Measurements from ENCODE around the gene INPP5F.

The INPP5F gene

GRCh38 chr10:119817991-119818888 is 92.4 kb downstream of the INPP5F start:
- no peak overlapping the region for H3K4me3 ChIP-seq (ENCODE audit: insufficient read length, low read depth)
- H3K27me3 ChIP-seq (ENCODE audit: insufficient read depth, insufficient read length) = no peaks in the 10 kb centered on the region
- peaks cover 5% of the 10 kb centered on the region; the same call in 1 of the 2 replicates for H3K9me3 ChIP-seq (ENCODE audit: insufficient read depth, low read length)
- no peak for DNase-seq (ENCODE audit: low read depth, low spot score)
- H3K36me3 ChIP-seq (ENCODE audit: insufficient read depth, insufficient read length, low read length) = peaks cover 8% of the 10 kb centered on the region
- no peak overlapping the region for H3K9ac ChIP-seq (ENCODE audit: insufficient read length, low read depth)
- TF ChIP-seq ZNF274 (IDR thresholded peaks at IDR 0.05; ENCODE audit: low read depth, low read length) (no peak), SUZ12 (IDR thresholded peaks at IDR 0.05; ENCODE audit: extremely low read depth, insufficient read depth, insufficient read length) (no peak), YY1 (IDR thresholded peaks at IDR 0.05; ENCODE audit: insufficient read depth, insufficient read length) (no peak)
- no peaks in the 10 kb centered on the region for H3K4me1 ChIP-seq (ENCODE audit: insufficient read depth, insufficient read length)

- no peak overlapping the region for H3K4me3 ChIP-seq (ENCODE audit: insufficient read length, low read depth)
- no peaks in the 10 kb centered on the region for H3K27me3 ChIP-seq (ENCODE audit: insufficient read depth, insufficient read length)
- no peak overlapping the region for H3K9ac ChIP-seq (ENCODE audit: insufficient read length, low read depth)
- H3K4me1 ChIP-seq (ENCODE audit: insufficient read depth, insufficient read length) = no peaks in the 10 kb centered on the region
- peaks cover 9% of the 10 kb centered on the region for H3K36me3 ChIP-seq (ENCODE audit: insufficient read depth, insufficient read length, low read length)
- peaks cover 5% of the 10 kb centered on the region; the same call in 1 of the 2 replicates for H3K9me3 ChIP-seq (ENCODE audit: insufficient read depth, low read length)
- DNase-seq (ENCODE audit: low read depth, low spot score) = peak; percentile 23
- TF ChIP-seq SUZ12 (IDR thresholded peaks at IDR 0.05; ENCODE audit: extremely low read depth, insufficient read depth, insufficient read length) (no peak), YY1 (IDR thresholded peaks at IDR 0.05; ENCODE audit: insufficient read depth, insufficient read length) (no peak), ZNF274 (IDR thresholded peaks at IDR 0.05; ENCODE audit: low read depth, low read length) (no peak)
Observed at GRCh38 chr10:119818889-119819270, 93.0 kb downstream of the INPP5F start.

DNA sequence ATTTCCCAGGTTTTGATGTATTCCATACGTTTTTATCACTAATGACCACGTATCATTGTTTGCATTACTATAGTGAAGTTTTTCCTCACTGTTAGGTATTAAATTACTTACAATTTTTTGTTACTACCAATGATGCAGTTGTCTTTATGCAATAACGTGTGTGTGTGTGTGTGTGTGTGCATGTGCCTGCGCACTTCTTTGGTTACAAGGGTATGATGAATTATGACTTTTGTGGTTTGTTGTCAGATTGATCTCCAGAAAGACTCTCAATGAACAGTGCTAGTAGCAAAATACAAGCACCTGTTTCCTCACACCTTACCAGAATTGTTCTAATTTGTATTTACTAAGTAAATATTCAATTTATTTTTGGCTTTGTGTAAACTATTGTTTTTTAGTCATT is 95.3 kb downstream of the INPP5F start:
- Histone ChIP-seq H3K36me3 (ENCODE audit: insufficient read depth, insufficient read length, low read length) (peaks cover 10% of the 10 kb centered on the region), H3K27me3 (ENCODE audit: insufficient read depth, insufficient read length) (no peaks in the 10 kb centered on the region), H3K4me1 (ENCODE audit: insufficient read depth, insufficient read length) (no peaks in the 10 kb centered on the region), H3K9me3 (ENCODE audit: insufficient read depth, low read length) (peaks cover 5% of the 10 kb centered on the region; the same call in 1 of the 2 replicates), H3K4me3 (ENCODE audit: insufficient read length, low read depth) (no peak overlapping the region), H3K9ac (ENCODE audit: insufficient read length, low read depth) (no peak overlapping the region)
- TF ChIP-seq YY1 (IDR thresholded peaks at IDR 0.05; ENCODE audit: insufficient read depth, insufficient read length) = no peak
- TF ChIP-seq SUZ12 (IDR thresholded peaks at IDR 0.05; ENCODE audit: extremely low read depth, insufficient read depth, insufficient read length) = no peak
- TF ChIP-seq ZNF274 (IDR thresholded peaks at IDR 0.05; ENCODE audit: low read depth, low read length) = no peak
- no peak for DNase-seq (ENCODE audit: low read depth, low spot score)

DNA sequence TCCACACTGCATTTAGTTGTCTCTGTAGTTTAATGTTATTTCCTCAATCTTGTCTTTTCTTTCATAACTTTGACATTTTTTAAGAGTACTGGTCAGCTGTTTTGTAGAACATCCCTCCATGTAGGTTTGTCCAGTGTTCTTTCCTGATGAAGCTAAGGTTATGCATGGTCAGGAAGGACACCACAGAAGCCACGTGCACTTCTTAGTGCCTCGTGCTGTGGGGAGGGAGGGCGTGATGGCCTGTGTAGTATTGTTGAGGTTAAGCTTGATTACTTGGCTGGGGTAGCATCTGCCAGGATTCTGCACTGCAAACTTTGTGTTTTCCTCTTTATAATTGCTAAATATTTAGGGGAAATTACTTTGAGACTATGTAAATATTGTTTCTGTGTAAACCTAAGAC is 98.4 kb downstream of the INPP5F start:
- no peaks in the 10 kb centered on the region for H3K4me1 ChIP-seq (ENCODE audit: insufficient read depth, insufficient read length)
- H3K36me3 ChIP-seq (ENCODE audit: insufficient read depth, insufficient read length, low read length) = peaks cover 34% of the 10 kb centered on the region

GRCh38 chr10:119826771-119827170 is 100.9 kb downstream of the INPP5F start:
- Histone ChIP-seq H3K4me1 (ENCODE audit: insufficient read depth, insufficient read length) (no peaks in the 10 kb centered on the region), H3K4me3 (ENCODE audit: insufficient read length, low read depth) (no peak overlapping the region), H3K9me3 (ENCODE audit: insufficient read depth, low read length) (no peaks in the 10 kb centered on the region), H3K9ac (ENCODE audit: insufficient read length, low read depth) (no peak overlapping the region), H3K27me3 (ENCODE audit: insufficient read depth, insufficient read length) (no peaks in the 10 kb centered on the region), H3K36me3 (ENCODE audit: insufficient read depth, insufficient read length, low read length) (peaks cover 58% of the 10 kb centered on the region)
- DNase-seq (ENCODE audit: low read depth, low spot score) = no peak
- TF ChIP-seq YY1 (IDR thresholded peaks at IDR 0.05; ENCODE audit: insufficient read depth, insufficient read length) = no peak
- TF ChIP-seq SUZ12 (IDR thresholded peaks at IDR 0.05; ENCODE audit: extremely low read depth, insufficient read depth, insufficient read length) = no peak
- no peak for TF ChIP-seq ZNF274 (IDR thresholded peaks at IDR 0.05; ENCODE audit: low read depth, low read length)

More for the DNA sequence above, 98.4 kb downstream of the INPP5F start:
- DNase-seq (ENCODE audit: low read depth, low spot score) = no peak
- no peak overlapping the region for H3K4me3 ChIP-seq (ENCODE audit: insufficient read length, low read depth)
- H3K9me3 ChIP-seq (ENCODE audit: insufficient read depth, low read length) = no peaks in the 10 kb centered on the region
- no peak overlapping the region for H3K9ac ChIP-seq (ENCODE audit: insufficient read length, low read depth)
- H3K27me3 ChIP-seq (ENCODE audit: insufficient read depth, insufficient read length) = no peaks in the 10 kb centered on the region
- TF ChIP-seq ZNF274 (IDR thresholded peaks at IDR 0.05; ENCODE audit: low read depth, low read length) = no peak
- TF ChIP-seq YY1 (IDR thresholded peaks at IDR 0.05; ENCODE audit: insufficient read depth, insufficient read length) = no peak
- TF ChIP-seq SUZ12 (IDR thresholded peaks at IDR 0.05; ENCODE audit: extremely low read depth, insufficient read depth, insufficient read length) = no peak

- no peaks in the 10 kb centered on the region for H3K4me1 ChIP-seq (ENCODE audit: insufficient read depth, insufficient read length)
- no peak overlapping the region for H3K4me3 ChIP-seq (ENCODE audit: insufficient read length, low read depth)
- H3K9ac ChIP-seq (ENCODE audit: insufficient read length, low read depth) = no peak overlapping the region
- DNase-seq (ENCODE audit: low read depth, low spot score) = no peak
- H3K9me3 ChIP-seq (ENCODE audit: insufficient read depth, low read length) = no peaks in the 10 kb centered on the region
- H3K27me3 ChIP-seq (ENCODE audit: insufficient read depth, insufficient read length) = no peaks in the 10 kb centered on the region
- peaks cover 65% of the 10 kb centered on the region for H3K36me3 ChIP-seq (ENCODE audit: insufficient read depth, insufficient read length, low read length)
- TF ChIP-seq SUZ12 (IDR thresholded peaks at IDR 0.05; ENCODE audit: extremely low read depth, insufficient read depth, insufficient read length) (no peak), ZNF274 (IDR thresholded peaks at IDR 0.05; ENCODE audit: low read depth, low read length) (no peak), YY1 (IDR thresholded peaks at IDR 0.05; ENCODE audit: insufficient read depth, insufficient read length) (no peak)
Observed at GRCh38 chr10:119827430-119827829, 101.6 kb downstream of the INPP5F start.

DNA sequence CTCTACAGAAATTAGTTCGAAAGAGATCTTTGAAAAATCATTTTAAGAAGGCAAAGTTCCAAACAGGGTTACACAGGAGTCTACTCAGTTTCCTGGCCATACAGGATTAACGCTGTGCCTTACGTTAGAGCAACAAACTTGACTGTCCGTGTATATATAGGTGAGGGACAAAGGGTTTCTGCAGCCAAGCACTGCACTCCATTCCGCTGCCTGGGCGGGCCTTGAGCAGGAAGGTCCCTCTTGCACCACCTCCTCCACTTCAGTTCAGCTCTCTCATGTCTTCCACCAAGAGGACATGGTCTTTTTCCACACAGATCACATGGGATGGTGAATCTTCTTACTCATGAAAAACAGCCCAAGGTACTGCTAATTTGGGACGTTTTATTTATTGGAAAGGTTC is 103.6 kb downstream of the INPP5F start:
- Histone ChIP-seq H3K9ac (ENCODE audit: insufficient read length, low read depth) (no peak overlapping the region), H3K27me3 (ENCODE audit: insufficient read depth, insufficient read length) (no peaks in the 10 kb centered on the region), H3K36me3 (ENCODE audit: insufficient read depth, insufficient read length, low read length) (peaks cover 80% of the 10 kb centered on the region), H3K4me1 (ENCODE audit: insufficient read depth, insufficient read length) (no peaks in the 10 kb centered on the region), H3K4me3 (ENCODE audit: insufficient read length, low read depth) (no peak overlapping the region), H3K9me3 (ENCODE audit: insufficient read depth, low read length) (no peaks in the 10 kb centered on the region)
- no peak for DNase-seq (ENCODE audit: low read depth, low spot score)
- no peak for TF ChIP-seq SUZ12 (IDR thresholded peaks at IDR 0.05; ENCODE audit: extremely low read depth, insufficient read depth, insufficient read length)
- no peak for TF ChIP-seq ZNF274 (IDR thresholded peaks at IDR 0.05; ENCODE audit: low read depth, low read length)
- TF ChIP-seq YY1 (IDR thresholded peaks at IDR 0.05; ENCODE audit: insufficient read depth, insufficient read length) = no peak

All from NT2/D1 (cell line).